Tongue (tissue), 2 donors: ENCODE measurements around the gene LMX1A. TPM values are rescaled to one million over a fixed set of nuclear protein-coding genes. Genes with fewer than 3 reads are reported as not detected.

ENCODE experiments used
- DNase-seq: peaks from one replicate; pipeline ENCODE4 v3.0.0-alpha.2; 2015
- total RNA-seq: library from RNA; depleted of rRNA; stranded (reverse); fragments of >200 nt; gene quantifications from one replicate; pipeline ENCODE4 v1.2.3, GENCODE V29; 2014

Gene LMX1A
- total RNA-seq, 1 donor from 2014 or later: 0.72 TPM

- DNase-seq: peak; percentile 13
Observed at GRCh38 chr1:165161130-165161529, 195.4 kb downstream of the LMX1A start.

DNA sequence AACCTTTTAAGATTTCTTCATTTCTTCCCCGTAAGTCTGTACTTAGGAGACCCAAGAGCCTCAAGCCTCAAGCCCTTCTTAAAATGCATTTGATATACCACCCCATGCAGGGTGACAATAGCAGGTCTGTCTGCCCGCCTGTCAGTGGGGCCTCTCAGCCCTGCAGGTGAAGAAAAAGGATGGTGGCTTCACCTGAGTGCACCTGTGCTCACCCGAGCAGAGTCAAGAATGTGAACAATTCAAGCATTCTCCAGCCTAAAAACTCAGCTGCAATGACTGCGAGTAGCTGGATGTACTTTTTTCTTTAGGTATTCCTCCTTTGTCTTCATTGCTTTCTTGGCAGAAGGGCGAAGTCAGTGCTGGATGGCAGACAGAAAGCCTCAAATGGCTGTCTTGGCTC, 203.3 kb downstream of the LMX1A start:
- no peak for DNase-seq

DNA sequence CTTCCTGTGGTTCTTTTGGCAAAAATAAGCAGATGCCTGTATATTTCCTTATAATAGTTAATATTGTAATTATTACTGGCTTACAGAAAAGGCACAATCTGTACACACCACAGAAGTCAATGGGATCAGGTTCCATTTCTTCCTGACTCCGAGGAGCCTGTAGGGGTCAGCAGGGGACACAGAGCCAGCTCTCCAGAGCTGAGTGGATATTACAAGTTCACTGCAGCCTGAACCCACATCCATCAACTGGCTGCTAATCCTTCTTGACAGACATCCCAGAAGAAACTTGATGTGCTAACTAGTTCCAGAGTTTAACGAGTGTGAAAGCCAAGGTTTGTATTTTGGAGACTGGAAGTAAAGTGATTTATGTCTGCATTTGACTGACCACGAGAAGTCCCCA, 203.8 kb downstream of the LMX1A start:
- peak; percentile 48 for DNase-seq

DNA sequence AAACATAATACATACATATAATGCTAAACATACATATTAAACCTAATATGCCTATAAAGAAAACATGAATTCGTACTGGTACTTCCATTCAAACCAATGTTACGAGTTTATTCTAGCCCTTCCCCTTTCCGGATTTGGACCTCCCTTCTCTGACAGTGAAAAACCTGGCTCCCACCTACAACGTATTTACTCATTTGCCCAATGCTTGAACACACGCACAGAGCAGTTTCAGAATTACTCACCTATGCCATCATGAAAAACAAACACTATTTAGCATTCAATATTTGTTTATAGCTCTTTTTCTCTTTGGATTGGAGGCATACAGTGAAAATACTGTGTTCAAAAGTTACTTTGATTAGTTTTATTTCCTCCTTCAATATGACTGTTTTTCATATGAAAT, 204.4 kb downstream of the LMX1A start:
- DNase-seq: no peak

Other genes starting within 250 kb of the LMX1A start
- 43.3 TPM for gene RXRG, start 88.4 kb upstream of the LMX1A start, total RNA-seq
- gene LRRC52, start 187.3 kb upstream of the LMX1A start, total RNA-seq: not detected